ENCODE measurements around the gene RPP25.

DNA sequence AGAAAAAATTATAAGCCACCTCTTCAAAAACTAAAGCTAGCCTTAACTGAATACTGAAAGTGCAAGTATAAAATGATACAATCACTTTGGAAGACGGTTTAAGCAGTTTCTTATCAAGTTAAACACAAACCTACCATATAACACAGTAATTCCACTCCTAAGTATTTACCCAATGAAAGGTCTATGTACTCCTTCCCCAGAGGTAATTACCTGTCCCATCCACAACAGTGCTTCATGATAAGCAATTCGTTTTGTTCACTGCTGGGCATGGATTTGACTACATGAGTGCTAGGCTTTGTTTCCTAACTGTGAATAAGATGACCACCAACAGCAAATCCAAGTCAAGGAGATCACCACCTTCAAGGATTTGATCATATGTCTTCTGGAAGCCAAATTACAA lies 23.0 kb downstream of the RPP25 start:
- TF ChIP-seq, protein P1, sequence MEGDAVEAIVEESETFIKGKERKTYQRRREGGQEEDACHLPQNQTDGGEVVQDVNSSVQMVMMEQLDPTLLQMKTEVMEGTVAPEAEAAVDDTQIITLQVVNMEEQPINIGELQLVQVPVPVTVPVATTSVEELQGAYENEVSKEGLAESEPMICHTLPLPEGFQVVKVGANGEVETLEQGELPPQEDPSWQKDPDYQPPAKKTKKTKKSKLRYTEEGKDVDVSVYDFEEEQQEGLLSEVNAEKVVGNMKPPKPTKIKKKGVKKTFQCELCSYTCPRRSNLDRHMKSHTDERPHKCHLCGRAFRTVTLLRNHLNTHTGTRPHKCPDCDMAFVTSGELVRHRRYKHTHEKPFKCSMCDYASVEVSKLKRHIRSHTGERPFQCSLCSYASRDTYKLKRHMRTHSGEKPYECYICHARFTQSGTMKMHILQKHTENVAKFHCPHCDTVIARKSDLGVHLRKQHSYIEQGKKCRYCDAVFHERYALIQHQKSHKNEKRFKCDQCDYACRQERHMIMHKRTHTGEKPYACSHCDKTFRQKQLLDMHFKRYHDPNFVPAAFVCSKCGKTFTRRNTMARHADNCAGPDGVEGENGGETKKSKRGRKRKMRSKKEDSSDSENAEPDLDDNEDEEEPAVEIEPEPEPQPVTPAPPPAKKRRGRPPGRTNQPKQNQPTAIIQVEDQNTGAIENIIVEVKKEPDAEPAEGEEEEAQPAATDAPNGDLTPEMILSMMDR (IDR thresholded peaks at IDR 0.05): peak in 2 of 6 experiments; percentile 8 to 24
- no peak for TF ChIP-seq POLR2A (IDR thresholded peaks at IDR 0.05)

All from Peyer's patch (tissue), 4 donors.